ENCODE results near the gene ONECUT2. TPM values are rescaled to one million over a fixed set of nuclear protein-coding genes. Genes with fewer than 3 reads are reported as not detected.

The ONECUT2 gene
- total RNA-seq, 4 donors from 2014 or later = under 0.01 TPM; not detected in 3

DNA sequence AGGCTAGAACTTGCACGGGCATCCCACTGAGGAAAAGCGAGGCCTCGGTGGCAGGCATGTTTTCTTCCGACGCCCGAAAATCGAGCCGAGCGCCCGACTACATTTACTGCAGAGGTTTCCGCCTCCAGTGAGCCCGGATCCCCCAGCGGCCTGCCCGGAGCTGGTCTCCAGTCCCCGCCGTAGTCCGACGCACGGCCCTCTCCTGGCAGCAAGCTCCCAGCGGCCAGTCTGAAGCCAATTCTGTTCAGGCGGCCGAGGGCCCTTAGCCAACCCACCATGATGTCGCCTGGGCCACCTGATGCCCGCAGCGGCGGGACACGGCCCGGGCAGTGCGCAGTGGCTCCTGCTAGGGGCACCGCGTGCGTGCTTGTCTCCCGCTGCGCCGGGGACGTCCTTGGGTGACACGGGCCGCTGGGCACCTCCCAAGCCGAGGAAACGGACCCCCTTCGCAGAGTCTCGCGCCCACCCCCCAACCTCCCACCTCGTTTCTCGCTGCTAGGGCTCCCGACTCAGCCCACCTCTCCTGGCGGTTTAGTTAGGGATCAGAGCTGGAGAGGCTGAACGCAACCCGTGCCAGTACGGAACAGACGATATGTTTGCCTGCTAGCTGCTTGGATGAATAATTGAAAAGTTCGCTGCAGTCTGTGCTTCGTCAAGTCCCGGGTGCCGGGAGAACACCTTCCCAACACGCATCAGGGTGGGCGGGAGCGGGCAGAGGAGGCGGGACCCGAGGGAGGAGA, 5.3 kb downstream of the ONECUT2 start:
- Histone ChIP-seq H3K4me3 (no peak overlapping the region), H3K27me3 (peaks cover 0 to 95% of the 10 kb centered on the region in 2 donors), H3K4me1 (peaks cover 0 to 61% (median 19%) of the 10 kb centered on the region in 4 donors), H3K9me3 (no peaks in the 10 kb centered on the region), H3K36me3 (no peaks in the 10 kb centered on the region), H3K27ac (no peak overlapping the region)
- 1 to 2% methylated on average over 25 to 51 of the region's 60 CpGs for WGBS, 2 donors
- no peak for DNase-seq (ENCODE audit: low spot score in 2 of 2)
- no peak for TF ChIP-seq EP300 (IDR thresholded peaks at IDR 0.05)
- TF ChIP-seq, protein P1, sequence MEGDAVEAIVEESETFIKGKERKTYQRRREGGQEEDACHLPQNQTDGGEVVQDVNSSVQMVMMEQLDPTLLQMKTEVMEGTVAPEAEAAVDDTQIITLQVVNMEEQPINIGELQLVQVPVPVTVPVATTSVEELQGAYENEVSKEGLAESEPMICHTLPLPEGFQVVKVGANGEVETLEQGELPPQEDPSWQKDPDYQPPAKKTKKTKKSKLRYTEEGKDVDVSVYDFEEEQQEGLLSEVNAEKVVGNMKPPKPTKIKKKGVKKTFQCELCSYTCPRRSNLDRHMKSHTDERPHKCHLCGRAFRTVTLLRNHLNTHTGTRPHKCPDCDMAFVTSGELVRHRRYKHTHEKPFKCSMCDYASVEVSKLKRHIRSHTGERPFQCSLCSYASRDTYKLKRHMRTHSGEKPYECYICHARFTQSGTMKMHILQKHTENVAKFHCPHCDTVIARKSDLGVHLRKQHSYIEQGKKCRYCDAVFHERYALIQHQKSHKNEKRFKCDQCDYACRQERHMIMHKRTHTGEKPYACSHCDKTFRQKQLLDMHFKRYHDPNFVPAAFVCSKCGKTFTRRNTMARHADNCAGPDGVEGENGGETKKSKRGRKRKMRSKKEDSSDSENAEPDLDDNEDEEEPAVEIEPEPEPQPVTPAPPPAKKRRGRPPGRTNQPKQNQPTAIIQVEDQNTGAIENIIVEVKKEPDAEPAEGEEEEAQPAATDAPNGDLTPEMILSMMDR (IDR thresholded peaks at IDR 0.05) = no peak
- TF ChIP-seq POLR2A (IDR thresholded peaks at IDR 0.05) = no peak

DNA sequence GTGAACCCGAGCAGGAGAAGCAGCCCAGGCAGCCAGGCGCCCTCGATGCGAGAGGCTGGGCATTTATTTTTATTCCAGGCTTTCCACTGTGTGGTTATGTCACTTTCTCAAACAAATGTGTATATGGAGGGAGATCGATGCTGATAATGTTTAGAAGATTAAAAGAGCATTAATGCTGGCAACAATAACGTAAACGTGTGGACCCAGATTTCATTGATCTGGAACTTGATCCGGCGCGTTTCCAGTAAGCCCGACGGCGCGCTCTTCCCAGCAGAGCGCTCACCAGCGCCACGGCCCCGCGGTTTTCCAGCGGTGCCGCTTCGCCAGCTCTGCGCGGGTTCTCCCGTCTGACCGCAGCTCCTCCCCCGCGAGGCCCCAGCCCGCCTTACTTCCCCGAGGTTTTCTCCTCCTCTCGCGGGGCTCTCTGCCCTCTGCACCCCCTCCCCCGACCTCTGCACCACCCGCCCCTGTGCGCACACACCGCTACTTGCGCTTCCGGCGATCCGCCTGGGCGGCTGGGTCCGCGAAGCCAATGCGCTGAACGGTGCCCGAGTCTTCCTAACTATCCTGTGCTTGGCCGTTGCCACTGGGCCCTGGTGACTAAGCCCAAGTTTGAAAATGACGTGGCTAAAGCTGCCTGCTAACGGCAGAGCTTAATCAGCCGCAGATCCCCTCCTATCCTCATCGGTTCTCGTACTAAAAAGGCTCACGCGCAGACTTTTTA, 6.1 kb downstream of the ONECUT2 start:
- Histone ChIP-seq H3K27ac (no peak overlapping the region), H3K4me3 (no peak overlapping the region), H3K36me3 (no peaks in the 10 kb centered on the region), H3K9me3 (no peaks in the 10 kb centered on the region), H3K4me1 (peaks cover 0 to 56% (median 16%) of the 10 kb centered on the region in 4 donors), H3K27me3 (peaks cover 0 to 98% of the 10 kb centered on the region in 2 donors)
- DNase-seq (ENCODE audit: low spot score in 2 of 2) = no peak
- WGBS, 2 donors = 2 to 3% methylated on average over 37 to 47 of the region's 54 CpGs
- TF ChIP-seq POLR2A (IDR thresholded peaks at IDR 0.05) (no peak), EP300 (IDR thresholded peaks at IDR 0.05) (no peak)
- TF ChIP-seq, protein P1 (IDR thresholded peaks at IDR 0.05) = no peak

GRCh38 chr18:57443247-57443646, 8.1 kb downstream of the ONECUT2 start:
- TF ChIP-seq EP300 (IDR thresholded peaks at IDR 0.05) = no peak
- no peak for TF ChIP-seq POLR2A (IDR thresholded peaks at IDR 0.05)
- TF ChIP-seq, protein P1 (IDR thresholded peaks at IDR 0.05) = no peak
- Histone ChIP-seq H3K36me3 (no peaks in the 10 kb centered on the region), H3K9me3 (no peaks in the 10 kb centered on the region), H3K4me1 (peaks cover 0 to 36% (median 6%) of the 10 kb centered on the region in 4 donors), H3K4me3 (no peak overlapping the region), H3K27me3 (peaks cover 0 to 92% of the 10 kb centered on the region in 2 donors), H3K27ac (no peak overlapping the region)
- WGBS, 2 donors = 0% methylated on average over 1 of the region's 1 CpG
- no peak for DNase-seq (ENCODE audit: low spot score in 2 of 2)

DNA sequence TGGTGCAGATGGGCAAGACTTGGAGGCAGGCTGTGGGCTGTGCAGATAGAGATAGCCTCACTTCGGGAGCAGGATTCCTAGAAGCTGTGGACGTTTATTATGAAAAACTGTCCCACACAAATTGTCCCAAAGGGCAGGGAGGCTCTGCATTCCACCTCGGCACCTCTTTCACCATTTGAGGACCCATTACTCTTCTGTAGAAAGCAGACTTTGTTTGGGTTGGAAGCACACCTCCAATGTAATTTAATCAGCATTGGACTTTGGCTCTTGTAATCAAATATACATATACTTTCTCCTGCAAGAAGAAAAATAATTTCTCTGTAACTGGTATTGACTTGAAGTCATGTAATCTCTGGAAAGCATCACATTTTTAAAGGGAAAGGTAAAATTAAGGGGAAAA, 8.5 kb downstream of the ONECUT2 start:
- Histone ChIP-seq H3K36me3 (no peaks in the 10 kb centered on the region), H3K4me3 (no peak overlapping the region), H3K27me3 (peaks cover 0 to 91% of the 10 kb centered on the region in 2 donors), H3K9me3 (no peaks in the 10 kb centered on the region), H3K4me1 (peaks cover 0 to 32% (median 2%) of the 10 kb centered on the region in 4 donors), H3K27ac (no peak overlapping the region)
- 54% methylated on average over 3 of the region's 3 CpGs for WGBS, 2 donors
- TF ChIP-seq POLR2A (IDR thresholded peaks at IDR 0.05) (no peak), EP300 (IDR thresholded peaks at IDR 0.05) (no peak)
- TF ChIP-seq, protein P1 (IDR thresholded peaks at IDR 0.05) = no peak
- DNase-seq (ENCODE audit: low spot score in 2 of 2) = no peak

- no peaks in the 10 kb centered on the region for H3K36me3 ChIP-seq
- no peak for TF ChIP-seq EP300 (IDR thresholded peaks at IDR 0.05)
- TF ChIP-seq, protein P1 (IDR thresholded peaks at IDR 0.05) = no peak
- TF ChIP-seq POLR2A (IDR thresholded peaks at IDR 0.05) = no peak
- 45 to 48% methylated on average over 3 of the region's 3 CpGs for WGBS, 2 donors
- no peaks in the 10 kb centered on the region for H3K9me3 ChIP-seq
- no peak for DNase-seq (ENCODE audit: low spot score in 2 of 2)
- no peak overlapping the region for H3K4me3 ChIP-seq
- no peak overlapping the region for H3K27ac ChIP-seq
- peaks cover 0 to 25% (median 2%) of the 10 kb centered on the region in 4 donors for H3K4me1 ChIP-seq
- H3K27me3 ChIP-seq = peaks cover 0 to 84% of the 10 kb centered on the region in 2 donors
Measured at GRCh38 chr18:57444301-57444759, 9.2 kb downstream of the ONECUT2 start.

Measured in tibial nerve (tissue), 4 donors.